Measurements from ENCODE around the gene PGAP2. TPM values are rescaled to one million over a fixed set of nuclear protein-coding genes. Genes with fewer than 3 reads are reported as not detected.
A peak's percentile ranks its signal among the peaks of the same experiment; 100 is the strongest.

PGAP2 gene
- total and polyA plus RNA-seq, 2 donors (not counting 3 experiments of a cell fraction or from before 2014, with no cell fraction given), result 18.3 to 34.1 TPM

- Histone ChIP-seq H3K4me3 (replicated peaks in 1 of 3; ENCODE audit: insufficient read depth in 1 of 3, low read depth in 1 of 3, low read length in 3 of 3) (no peak overlapping the region), H2AFZ (ENCODE audit: low read depth, low read length) (no peak overlapping the region), H3K36me3 (ENCODE audit: control insufficient read depth in 2 of 2, extremely low read depth in 1 of 2, insufficient read depth in 2 of 2, low read length in 2 of 2) (no peaks in the 10 kb centered on the region), H3K9me1 (replicated peaks; ENCODE audit: control insufficient read depth, extremely low read depth, insufficient read depth, low read length) (no peaks in the 10 kb centered on the region), H4K20me1 (replicated peaks; ENCODE audit: control insufficient read depth, extremely low read depth, insufficient read depth, low read length) (no peaks in the 10 kb centered on the region), H3K4me2 (ENCODE audit: insufficient read depth, low read length) (no peak overlapping the region), H3K9ac (replicated peaks; ENCODE audit: extremely low read depth, insufficient read depth, low read length) (no peak overlapping the region), H3K27me3 (ENCODE audit: control insufficient read depth in 2 of 2, insufficient read depth in 2 of 2, low read length in 2 of 2) (no peaks in the 10 kb centered on the region), H3K79me2 (ENCODE audit: control insufficient read depth, insufficient read depth, low read length) (peaks cover 7% of the 10 kb centered on the region), H3K27ac (ENCODE audit: insufficient read depth, low read depth, low read length) (no peak overlapping the region), H3K9me3 (replicated peaks; ENCODE audit: control insufficient read depth, insufficient read depth, low read length) (no peaks in the 10 kb centered on the region), H3K4me1 (ENCODE audit: control insufficient read depth, extremely low read depth, insufficient read depth, low read length) (peaks cover 12% of the 10 kb centered on the region)
- POLR2A ChIA-PET, result no interaction called here
- DNase-seq (ENCODE audit: low read depth, low spot score) (no peak), FAIRE-seq (no peak)
- intact Hi-C loops (cut with micrococcal nuclease), result no loop called here
- CTCF ChIA-PET, result interaction anchor here (2.6 to 13.5 kb wide), 4 partner anchors 13 to 217 kb away, joined by 14 to 871 read pairs (median 60); partner anchors contain the start of gene RHOG
- no TSS peak for BruUV-seq (replicated peaks)
- TF ChIP-seq EZH2 (IDR thresholded peaks at IDR 0.05; ENCODE audit: borderline replicate concordance, low read depth, low read length, severe bottlenecking), result no peak
- dilution Hi-C loops (cut with MboI; ENCODE audit: extremely low pct_ligation_motif_present, low sequenced_read_pairs), result loop anchor here (25.0 kb wide), 1 partner anchor 209 kb away; no protein-coding TSS in a partner anchor
Measured at GRCh38 chr11:3853545-3853842, 45.1 kb downstream of the PGAP2 start.

GRCh38 chr11:3853899-3854659, 45.7 kb downstream of the PGAP2 start:
- no TSS peak for BruUV-seq (replicated peaks)
- H3K9ac ChIP-seq (replicated peaks; ENCODE audit: extremely low read depth, insufficient read depth, low read length), result no peak overlapping the region
- no peaks in the 10 kb centered on the region for H3K9me3 ChIP-seq (replicated peaks; ENCODE audit: control insufficient read depth, insufficient read depth, low read length)
- no peaks in the 10 kb centered on the region for H3K36me3 ChIP-seq (ENCODE audit: control insufficient read depth in 2 of 2, extremely low read depth in 1 of 2, insufficient read depth in 2 of 2, low read length in 2 of 2)
- CTCF ChIA-PET, result interaction anchor here (0.7 to 13.5 kb wide), 60 partner anchors 10 to 333 kb away, joined by 3 to 871 read pairs (median 9); partner anchors contain the start of genes PGAP2, RHOG and RRM1
- H3K27ac ChIP-seq (ENCODE audit: insufficient read depth, low read depth, low read length), result no peak overlapping the region
- POLR2A ChIA-PET, result interaction anchor here (1.5 kb wide), 1 partner anchor 13 kb away, joined by 7 read pairs; the partner anchor contains the start of gene RHOG
- intact Hi-C loops (cut with micrococcal nuclease), result loop anchor here (1.0 kb wide), 2 partner anchors 13 to 105 kb away; no protein-coding TSS in a partner anchor
- peak overlapping the region; percentile 67 for H2AFZ ChIP-seq (ENCODE audit: low read depth, low read length)
- no peak for FAIRE-seq
- no peak overlapping the region for H3K4me2 ChIP-seq (ENCODE audit: insufficient read depth, low read length)
- no peak for DNase-seq (ENCODE audit: low read depth, low spot score)
- H4K20me1 ChIP-seq (replicated peaks; ENCODE audit: control insufficient read depth, extremely low read depth, insufficient read depth, low read length), result no peaks in the 10 kb centered on the region
- H3K4me1 ChIP-seq (ENCODE audit: control insufficient read depth, extremely low read depth, insufficient read depth, low read length), result peaks cover 12% of the 10 kb centered on the region
- dilution Hi-C loops (cut with MboI; ENCODE audit: extremely low pct_ligation_motif_present, low sequenced_read_pairs), result loop anchor here (25.0 kb wide), 1 partner anchor 208 kb away; no protein-coding TSS in a partner anchor
- TF ChIP-seq MAX (IDR thresholded peaks at IDR 0.05; ENCODE audit: insufficient read depth, insufficient read length) (no peak), GATA2 (IDR thresholded peaks at IDR 0.05; ENCODE audit: insufficient read depth, insufficient read length, low read depth, low read length) (no peak), MYC (IDR thresholded peaks at IDR 0.05; ENCODE audit: low read depth, low read length) (no peak), POLR2AphosphoS5 (IDR thresholded peaks at IDR 0.05; ENCODE audit: insufficient read depth, low read depth, low read length) (no peak), FOS (IDR thresholded peaks at IDR 0.05; ENCODE audit: borderline replicate concordance, insufficient read depth, low read length) (no peak)
- no peaks in the 10 kb centered on the region for H3K27me3 ChIP-seq (ENCODE audit: control insufficient read depth in 2 of 2, insufficient read depth in 2 of 2, low read length in 2 of 2)
- H3K79me2 ChIP-seq (ENCODE audit: control insufficient read depth, insufficient read depth, low read length), result peaks cover 7% of the 10 kb centered on the region
- H3K9me1 ChIP-seq (replicated peaks; ENCODE audit: control insufficient read depth, extremely low read depth, insufficient read depth, low read length), result no peaks in the 10 kb centered on the region
- H3K4me3 ChIP-seq (replicated peaks in 1 of 3; ENCODE audit: insufficient read depth in 1 of 3, low read depth in 1 of 3, low read length in 3 of 3), result no peak overlapping the region

Measured in endothelial cell of umbilical vein (primary cell).